GM23248 (cell line): Measurements from ENCODE around the gene TRMU. TPM values are rescaled to one million over a fixed set of nuclear protein-coding genes. Genes with fewer than 3 reads are reported as not detected.

Experiments
- DNase-seq: peaks from one replicate; pipeline ENCODE4 v3.0.0-alpha.2; 2015
- H2AFZ ChIP-seq: fragments of 200-600 bp; sonication (generic); 2 replicates; pipeline ENCODE4 v1.6.1; 2016; ENCODE audit warnings: antibody characterized with exemption
- H3F3A ChIP-seq: fragments of 200-600 bp; sonication (generic); 2 replicates; pipeline ENCODE4 v1.6.1; 2016; ENCODE audit warnings: mild to moderate bottlenecking, antibody characterized with exemption, mixed run types; ENCODE audit not compliant: insufficient read depth
- H3K27ac ChIP-seq: fragments of 200-600 bp; sonication (generic); 2 replicates; pipeline ENCODE4 v1.5.1; 2016; ENCODE audit warnings: mild to moderate bottlenecking
- H3K27me3 ChIP-seq: fragments of 200-600 bp; sonication (generic); replicated peaks from 2 replicates; pipeline ENCODE4 v1.6.1; 2016; ENCODE audit warnings: mild to moderate bottlenecking; ENCODE audit not compliant: insufficient read depth
- H3K36me3 ChIP-seq: fragments of 200-600 bp; sonication (generic); 2 replicates; pipeline ENCODE4 v1.6.1; 2016; ENCODE audit warnings: low read depth, mild to moderate bottlenecking
- H3K4me1 ChIP-seq: fragments of 200-600 bp; sonication (generic); 2 replicates; pipeline ENCODE4 v1.6.1; 2016; ENCODE audit warnings: mild to moderate bottlenecking; ENCODE audit not compliant: insufficient read depth
- H3K4me2 ChIP-seq: fragments of 200-600 bp; sonication (generic); one replicate; pipeline ENCODE4 v1.6.1; 2016; ENCODE audit warnings: mild to moderate bottlenecking; ENCODE audit not compliant: unreplicated experiment
- H3K4me3 ChIP-seq: fragments of 200-600 bp; sonication (generic); 2 replicates; pipeline ENCODE4 v1.5.1; 2016; ENCODE audit warnings: mild to moderate bottlenecking
- H3K79me2 ChIP-seq: fragments of 200-600 bp; sonication (generic); 2 replicates; pipeline ENCODE4 v1.6.1; 2016; ENCODE audit warnings: mild to moderate bottlenecking; ENCODE audit not compliant: insufficient read depth
- H3K9ac ChIP-seq: fragments of 200-600 bp; sonication (generic); 2 replicates; pipeline ENCODE4 v1.6.1; 2016; ENCODE audit warnings: mild to moderate bottlenecking
- H3K9me2 ChIP-seq: fragments of 200-600 bp; sonication (generic); 2 replicates; pipeline ENCODE4 v1.6.1; 2016; ENCODE audit warnings: mixed run types, mild to moderate bottlenecking, moderate library complexity; ENCODE audit not compliant: insufficient read depth
- H3K9me3 ChIP-seq: fragments of 200-600 bp; sonication (generic); one replicate; pipeline ENCODE4 v1.6.1; 2017; ENCODE audit warnings: low read depth
- H4K20me1 ChIP-seq: fragments of 200-600 bp; sonication (generic); 2 replicates; pipeline ENCODE4 v1.6.0; 2016; ENCODE audit not compliant: insufficient read depth
- EZH2 ChIP-seq: fragments of 200-600 bp; sonication (generic); IDR thresholded peaks from 2 replicates; pipeline ENCODE4 v1.6.1; 2018; ENCODE audit warnings: antibody characterized with exemption, mild to moderate bottlenecking; ENCODE audit not compliant: insufficient read depth, poor library complexity, severe bottlenecking
- EZH2phosphoT487 ChIP-seq: fragments of 200-600 bp; sonication (generic); IDR thresholded peaks from 2 replicates; pipeline ENCODE4 v1.6.1; 2018; ENCODE audit warnings: antibody characterized with exemption, moderate library complexity, mild to moderate bottlenecking, low read depth; ENCODE audit not compliant: insufficient read depth
- whole genome bisulfite sequencing, 2 experiments: methylation state at CpG; one replicate each; pipeline ENCODE4 v1.1.6; 2015 to 2017; ENCODE audit warnings: low lambda C conversion rate in 2 of 2, low coverage in 1 of 2; ENCODE audit errors: missing lambda C conversion rate in 2 of 2; 5-methylcytosine and 5-hydroxymethylcytosine counted together
- in situ Hi-C: fragments of 300-500 bp; cut with MboI; formaldehyde crosslinking; loops from 2 replicates; pipeline ENCODE4 v1.15.0; 2020
- polyA plus RNA-seq: library from polyadenylated mRNA; unstranded; fragments of >200 nt; fragmentation: Nextera tagmentation; extraction: Ambion mirVana; gene quantifications from 2 replicates; pipeline ENCODE4 v1.2.1, GENCODE V29; 2016
- total RNA-seq: library from RNA; depleted of rRNA; stranded (reverse); fragments of >200 nt; shearing (Covaris generic); gene quantifications from 2 replicates; pipeline ENCODE4 v1.2.3, GENCODE V29; 2014

TRMU gene
- total and polyA plus RNA-seq, 2 experiments from 2014 or later = 27.0 to 38.4 TPM

DNA sequence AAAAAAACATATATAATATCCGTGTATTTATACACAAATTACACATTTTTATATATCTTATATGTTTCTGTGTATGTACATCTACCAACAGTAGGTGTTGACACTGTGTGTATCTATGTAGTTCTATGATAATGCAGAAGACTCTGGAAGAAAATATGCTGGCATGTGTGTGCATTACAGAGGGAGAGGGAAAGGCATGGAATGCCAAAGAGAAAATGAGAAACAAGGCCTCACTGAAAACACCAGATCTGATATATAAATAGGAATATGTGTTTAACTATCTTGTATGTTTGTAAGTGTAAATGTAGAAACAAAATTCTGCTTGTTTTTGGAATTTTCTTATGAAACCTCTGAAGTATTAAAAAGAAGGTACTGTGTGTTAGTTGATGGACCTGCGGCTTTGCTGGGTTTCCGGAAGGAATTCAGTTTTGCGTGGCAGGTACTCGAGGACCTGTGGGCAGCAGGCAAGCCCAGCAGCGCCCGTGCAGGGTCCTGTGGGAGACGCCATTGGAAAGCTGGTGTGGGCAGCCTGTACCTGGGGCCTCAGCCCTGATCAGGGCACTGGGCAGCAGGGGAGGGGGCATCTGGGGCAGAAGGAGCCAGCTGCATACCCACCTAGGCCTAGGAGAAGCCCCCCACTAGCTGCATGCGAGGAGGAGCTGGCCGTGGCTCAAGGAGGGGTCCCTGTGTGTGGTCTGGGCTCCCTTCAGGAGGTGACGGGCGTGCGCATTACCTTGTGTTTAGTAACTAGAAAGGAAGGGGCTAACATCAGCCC, 7.6 kb upstream of the TRMU start:
- Histone ChIP-seq H3K4me1 (no peaks in the 10 kb centered on the region), H3K9me3 (no peaks in the 10 kb centered on the region), H3K36me3 (no peaks in the 10 kb centered on the region), H3K27ac (no peak overlapping the region), H3K4me3 (no peak overlapping the region), H2AFZ (no peak overlapping the region), H3F3A (no peaks in the 10 kb centered on the region), H4K20me1 (no peaks in the 10 kb centered on the region), H3K4me2 (no peak overlapping the region), H3K9ac (no peak overlapping the region), H3K9me2 (no peaks in the 10 kb centered on the region), H3K79me2 (no peaks in the 10 kb centered on the region), H3K27me3 (no peaks in the 10 kb centered on the region)
- no peak for DNase-seq
- in situ Hi-C loops = no loop called here
- 98 to 99% methylated on average over 13 of the region's 13 CpGs for WGBS, 2 experiments
- TF ChIP-seq EZH2phosphoT487 (no peak), EZH2 (no peak)

DNA sequence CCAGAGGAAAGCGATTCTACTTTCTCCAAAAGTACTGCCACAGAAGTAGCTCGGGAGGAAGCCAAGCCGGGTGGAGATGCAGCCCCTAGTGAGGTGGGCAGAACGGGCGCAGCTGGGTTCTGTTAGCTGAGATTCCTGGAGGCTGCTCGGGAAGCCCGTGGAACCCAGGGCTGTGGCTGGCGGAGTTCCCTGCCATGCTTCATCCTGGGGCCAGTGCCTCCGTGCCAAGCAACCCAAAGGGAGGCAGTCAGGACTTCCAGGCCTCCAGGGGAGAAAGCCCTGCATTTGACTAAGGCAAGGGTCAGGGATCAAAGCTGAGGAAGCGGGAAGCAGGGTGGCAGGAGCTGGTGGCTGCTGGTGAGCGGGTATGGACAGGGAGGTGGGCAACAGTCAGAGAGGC, 6.7 kb upstream of the TRMU start:
- WGBS, 2 experiments = 99% methylated on average over 11 of the region's 11 CpGs
- H3K36me3 ChIP-seq = no peaks in the 10 kb centered on the region

DNA sequence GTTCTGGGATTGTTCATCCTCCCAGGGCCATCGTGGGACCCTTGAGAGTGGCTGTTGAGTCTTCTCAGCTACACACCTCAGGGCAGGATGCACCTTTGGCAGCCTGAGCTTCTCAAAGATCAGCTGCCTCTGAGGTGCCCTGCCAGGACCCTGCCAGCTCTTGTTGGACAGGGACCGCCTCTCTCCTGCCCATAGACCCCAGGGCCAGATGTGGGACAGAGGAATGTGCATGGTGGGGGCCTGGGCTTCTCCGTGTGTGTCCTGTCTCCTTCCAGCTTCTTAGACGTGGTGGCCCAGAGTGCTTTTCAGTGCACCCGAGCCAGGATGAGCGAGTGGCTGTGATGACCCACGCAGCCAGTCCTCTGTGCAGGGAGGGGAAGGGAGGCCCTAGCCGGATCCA, 5.9 kb upstream of the TRMU start:
- no peak overlapping the region for H2AFZ ChIP-seq
- TF ChIP-seq EZH2phosphoT487 (no peak), EZH2 (no peak)
- no peaks in the 10 kb centered on the region for H3K27me3 ChIP-seq
- H3K27ac ChIP-seq = no peak overlapping the region
- H3K4me1 ChIP-seq = no peaks in the 10 kb centered on the region
- no peaks in the 10 kb centered on the region for H3K79me2 ChIP-seq
- no peaks in the 10 kb centered on the region for H4K20me1 ChIP-seq
- in situ Hi-C loops = no loop called here
- no peak for DNase-seq
- no peaks in the 10 kb centered on the region for H3K9me2 ChIP-seq
- no peak overlapping the region for H3K9ac ChIP-seq
- H3K36me3 ChIP-seq = no peaks in the 10 kb centered on the region
- 90 to 96% methylated on average over 8 of the region's 8 CpGs for WGBS, 2 experiments
- no peak overlapping the region for H3K4me2 ChIP-seq
- H3K4me3 ChIP-seq = no peak overlapping the region
- H3F3A ChIP-seq = no peaks in the 10 kb centered on the region
- H3K9me3 ChIP-seq = no peaks in the 10 kb centered on the region

More for the DNA sequence above, 6.7 kb upstream of the TRMU start:
- no peak overlapping the region for H3K9ac ChIP-seq
- H3K4me1 ChIP-seq = no peaks in the 10 kb centered on the region
- no peak overlapping the region for H3K4me3 ChIP-seq
- H4K20me1 ChIP-seq = no peaks in the 10 kb centered on the region
- no peaks in the 10 kb centered on the region for H3K9me2 ChIP-seq
- no peaks in the 10 kb centered on the region for H3K79me2 ChIP-seq
- DNase-seq = no peak
- no peaks in the 10 kb centered on the region for H3K9me3 ChIP-seq
- in situ Hi-C loops = no loop called here
- no peaks in the 10 kb centered on the region for H3K27me3 ChIP-seq
- no peak overlapping the region for H3K27ac ChIP-seq
- no peak overlapping the region for H3K4me2 ChIP-seq
- no peak for TF ChIP-seq EZH2
- no peak for TF ChIP-seq EZH2phosphoT487
- H2AFZ ChIP-seq = no peak overlapping the region
- H3F3A ChIP-seq = no peaks in the 10 kb centered on the region

DNA sequence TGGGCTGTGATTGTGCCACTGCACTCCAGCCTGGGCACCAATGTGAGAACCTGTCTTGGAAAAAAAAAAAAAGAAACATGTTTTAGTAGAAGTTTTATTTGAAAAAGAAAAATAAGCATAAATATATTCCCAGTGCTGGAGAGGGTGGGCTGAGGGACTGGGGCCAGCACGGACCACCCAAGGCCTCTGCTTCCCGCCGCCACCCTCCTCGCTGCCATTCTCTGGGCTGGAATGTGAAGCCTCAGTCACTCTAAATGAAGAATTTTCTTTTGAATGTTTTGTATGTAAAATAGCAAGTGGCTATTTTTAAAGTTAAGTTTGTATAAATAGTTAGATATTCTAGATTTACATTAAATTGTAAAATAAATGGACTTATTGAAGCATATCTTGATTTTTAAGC, 5.1 kb upstream of the TRMU start:
- H3K9me2 ChIP-seq = no peaks in the 10 kb centered on the region
- no peaks in the 10 kb centered on the region for H3K79me2 ChIP-seq
- no peak overlapping the region for H3K27ac ChIP-seq
- no peak overlapping the region for H2AFZ ChIP-seq
- H4K20me1 ChIP-seq = no peaks in the 10 kb centered on the region
- no peak overlapping the region for H3K4me2 ChIP-seq
- H3K9ac ChIP-seq = no peak overlapping the region
- WGBS, 2 experiments = 99% methylated on average over 4 of the region's 4 CpGs
- TF ChIP-seq EZH2 (no peak), EZH2phosphoT487 (no peak)
- H3K36me3 ChIP-seq = no peaks in the 10 kb centered on the region
- in situ Hi-C loops = no loop called here
- no peaks in the 10 kb centered on the region for H3F3A ChIP-seq
- no peak for DNase-seq
- H3K4me1 ChIP-seq = no peaks in the 10 kb centered on the region
- no peak overlapping the region for H3K4me3 ChIP-seq
- no peaks in the 10 kb centered on the region for H3K9me3 ChIP-seq
- no peaks in the 10 kb centered on the region for H3K27me3 ChIP-seq

DNA sequence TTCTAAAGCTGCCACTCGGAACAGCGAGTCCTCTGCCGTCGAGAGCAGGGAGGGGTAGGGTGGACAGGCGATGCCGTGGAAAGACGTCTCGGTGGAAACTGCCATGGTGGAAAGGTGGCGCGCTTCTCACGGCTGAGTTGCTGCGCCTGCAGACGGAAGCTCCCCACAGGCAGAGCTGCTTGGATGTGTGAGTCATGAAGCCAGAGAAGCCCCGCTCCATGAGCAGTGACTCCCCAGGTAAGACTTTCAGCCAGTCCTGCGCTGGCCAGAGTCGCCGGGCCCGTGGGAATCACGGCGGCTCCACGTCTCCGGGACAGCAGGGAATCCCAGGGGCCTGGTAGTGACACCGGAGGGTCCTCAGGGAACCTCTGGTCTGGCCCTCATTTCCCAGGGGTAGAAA, 4.0 kb upstream of the TRMU start:
- no peak for DNase-seq
- Histone ChIP-seq H3K4me2 (no peak overlapping the region), H3K9ac (no peak overlapping the region), H3K4me1 (0 out of 2 replicates have a peak, but pooled peaks cover under 1% of the 10 kb centered on the region), H3K27me3 (no peaks in the 10 kb centered on the region), H3K9me2 (no peaks in the 10 kb centered on the region), H3F3A (no peaks in the 10 kb centered on the region), H4K20me1 (no peaks in the 10 kb centered on the region), H3K4me3 (no peak overlapping the region), H2AFZ (no peak overlapping the region), H3K27ac (no peak overlapping the region), H3K9me3 (no peaks in the 10 kb centered on the region), H3K79me2 (peaks cover 9% of the 10 kb centered on the region), H3K36me3 (no peaks in the 10 kb centered on the region)
- 96 to 98% methylated on average over 23 of the region's 23 CpGs for WGBS, 2 experiments
- in situ Hi-C loops = no loop called here
- TF ChIP-seq EZH2phosphoT487 (no peak), EZH2 (no peak)
